Mesodermal cell (in vitro differentiated cells): Measurements from ENCODE around the gene ZNF800.

Experiments used
- H3K27ac ChIP-seq: 2 replicates; pipeline ENCODE4 v1.7.0; 2013; ENCODE audit warnings: mild to moderate bottlenecking, low read depth, low read length, moderate library complexity; ENCODE audit not compliant: severe bottlenecking
- H3K36me3 ChIP-seq: 2 replicates; pipeline ENCODE4 v1.7.1; 2013; ENCODE audit warnings: mild to moderate bottlenecking, low read length, moderate library complexity; ENCODE audit not compliant: control insufficient read depth, insufficient read depth
- H3K4me1 ChIP-seq: one replicate; pipeline ENCODE4 v1.7.1; 2013; ENCODE audit warnings: mild to moderate bottlenecking, low read length; ENCODE audit not compliant: insufficient read depth, control insufficient read depth, poor library complexity, severe bottlenecking
- H3K4me3 ChIP-seq: 2 replicates; pipeline ENCODE4 v1.7.0; 2013; ENCODE audit warnings: low read length, control low read depth, mild to moderate bottlenecking; ENCODE audit not compliant: insufficient read depth, poor library complexity, severe bottlenecking; ENCODE audit errors: extremely low read depth
- H3K9me3 ChIP-seq: 2 replicates; pipeline ENCODE4 v1.7.1; 2013; ENCODE audit warnings: mild to moderate bottlenecking, low read length, moderate library complexity; ENCODE audit not compliant: control insufficient read depth
- WGBS, 2 experiments: methylation state at CpG; one replicate each; pipeline ENCODE4 v1.1.5; 2013; ENCODE audit warnings: missing lambda C conversion rate in 2 of 2; ENCODE audit not compliant: insufficient coverage in 2 of 2; 5-methylcytosine and 5-hydroxymethylcytosine counted together

Gene ZNF800

GRCh38 chr7:127390186-127390816 lies 2.2 kb downstream of the ZNF800 start:
- Histone ChIP-seq H3K4me1 (no peaks in the 10 kb centered on the region), H3K4me3 (no peak overlapping the region), H3K27ac (no peak overlapping the region), H3K36me3 (peaks cover 44% of the 10 kb centered on the region), H3K9me3 (no peaks in the 10 kb centered on the region)
- no CpG with 5 or more reads among the region's 2 CpGs for whole genome bisulfite sequencing, 2 experiments

- H3K27ac ChIP-seq = no peak overlapping the region
- WGBS, 2 experiments = no CpG with 5 or more reads among the region's 1 CpG
- no peaks in the 10 kb centered on the region for H3K9me3 ChIP-seq
- H3K4me3 ChIP-seq = no peak overlapping the region
- peaks cover 47% of the 10 kb centered on the region for H3K36me3 ChIP-seq
- H3K4me1 ChIP-seq = no peaks in the 10 kb centered on the region
Observed at GRCh38 chr7:127389321-127389720, 3.2 kb downstream of the ZNF800 start.

GRCh38 chr7:127387974-127388373 lies 4.5 kb downstream of the ZNF800 start:
- H3K4me3 ChIP-seq = no peak overlapping the region
- WGBS, 2 experiments = no CpG with 5 or more reads among the region's 2 CpGs

GRCh38 chr7:127383123-127383835 lies 9.2 kb downstream of the ZNF800 start:
- WGBS, 2 experiments = no CpG with 5 or more reads among the region's 1 CpG
- H3K27ac ChIP-seq = peak overlapping the region; percentile 46
- H3K4me1 ChIP-seq = peaks cover 16% of the 10 kb centered on the region
- H3K36me3 ChIP-seq = peaks cover 39% of the 10 kb centered on the region
- no peak overlapping the region for H3K4me3 ChIP-seq
- H3K9me3 ChIP-seq = no peaks in the 10 kb centered on the region

More at GRCh38 chr7:127387974-127388373, 4.5 kb downstream of the ZNF800 start:
- no peak overlapping the region for H3K27ac ChIP-seq
- H3K4me1 ChIP-seq = peaks cover 6% of the 10 kb centered on the region
- H3K9me3 ChIP-seq = no peaks in the 10 kb centered on the region
- H3K36me3 ChIP-seq = peaks cover 50% of the 10 kb centered on the region

- Histone ChIP-seq H3K4me3 (no peak overlapping the region), H3K27ac (no peak overlapping the region), H3K36me3 (peaks cover 32% of the 10 kb centered on the region), H3K9me3 (no peaks in the 10 kb centered on the region), H3K4me1 (peaks cover 16% of the 10 kb centered on the region)
- WGBS, 2 experiments = 67 to 89% methylated on average over 1 of the region's 2 CpGs
Observed at GRCh38 chr7:127382301-127383085, 10.0 kb downstream of the ZNF800 start.

GRCh38 chr7:127380479-127380878 lies 12.0 kb downstream of the ZNF800 start:
- H3K27ac ChIP-seq = peak overlapping the region; percentile 2
- no peak overlapping the region for H3K4me3 ChIP-seq
- no peaks in the 10 kb centered on the region for H3K9me3 ChIP-seq
- peaks cover 16% of the 10 kb centered on the region for H3K4me1 ChIP-seq
- peaks cover 16% of the 10 kb centered on the region for H3K36me3 ChIP-seq

GRCh38 chr7:127379642-127380041 lies 12.9 kb downstream of the ZNF800 start:
- Histone ChIP-seq H3K9me3 (no peaks in the 10 kb centered on the region), H3K27ac (no peak overlapping the region), H3K4me3 (no peak overlapping the region), H3K36me3 (peaks cover 13% of the 10 kb centered on the region), H3K4me1 (peaks cover 16% of the 10 kb centered on the region)
- no CpG with 5 or more reads among the region's 2 CpGs for WGBS, 2 experiments

- Histone ChIP-seq H3K27ac (no peak overlapping the region), H3K4me3 (no peak overlapping the region), H3K36me3 (peaks cover 24% of the 10 kb centered on the region), H3K9me3 (no peaks in the 10 kb centered on the region), H3K4me1 (peaks cover 12% of the 10 kb centered on the region)
- WGBS, 2 experiments = no CpG with 5 or more reads among the region's 1 CpG
Observed at GRCh38 chr7:127378537-127378936, 14.0 kb downstream of the ZNF800 start.

- Histone ChIP-seq H3K4me1 (peaks cover 10% of the 10 kb centered on the region), H3K27ac (no peak overlapping the region), H3K9me3 (no peaks in the 10 kb centered on the region), H3K36me3 (peaks cover 22% of the 10 kb centered on the region), H3K4me3 (no peak overlapping the region)
- no CpG with 5 or more reads among the region's 1 CpG for WGBS, 2 experiments
Observed at GRCh38 chr7:127377425-127377824, 15.1 kb downstream of the ZNF800 start.

- peaks cover 8% of the 10 kb centered on the region for H3K4me1 ChIP-seq
- H3K9me3 ChIP-seq = no peaks in the 10 kb centered on the region
- no peak overlapping the region for H3K4me3 ChIP-seq
- WGBS, 2 experiments = no CpG with 5 or more reads among the region's 1 CpG
- H3K36me3 ChIP-seq = peaks cover 23% of the 10 kb centered on the region
- no peak overlapping the region for H3K27ac ChIP-seq
Observed at GRCh38 chr7:127375631-127376030, 16.9 kb downstream of the ZNF800 start.
